ENCODE measurements around the gene ZNF473. TPM values are rescaled to one million over a fixed set of nuclear protein-coding genes. Genes with fewer than 3 reads are reported as not detected.
"Not testable (repeated sequence)": the region's sequence is repeated elsewhere in the genome, so short reads cannot be mapped to it uniquely, and the experiment has no call there.

ZNF473 gene
- total RNA-seq, 1 experiment from 2014 or later, result 6.8 TPM

DNA sequence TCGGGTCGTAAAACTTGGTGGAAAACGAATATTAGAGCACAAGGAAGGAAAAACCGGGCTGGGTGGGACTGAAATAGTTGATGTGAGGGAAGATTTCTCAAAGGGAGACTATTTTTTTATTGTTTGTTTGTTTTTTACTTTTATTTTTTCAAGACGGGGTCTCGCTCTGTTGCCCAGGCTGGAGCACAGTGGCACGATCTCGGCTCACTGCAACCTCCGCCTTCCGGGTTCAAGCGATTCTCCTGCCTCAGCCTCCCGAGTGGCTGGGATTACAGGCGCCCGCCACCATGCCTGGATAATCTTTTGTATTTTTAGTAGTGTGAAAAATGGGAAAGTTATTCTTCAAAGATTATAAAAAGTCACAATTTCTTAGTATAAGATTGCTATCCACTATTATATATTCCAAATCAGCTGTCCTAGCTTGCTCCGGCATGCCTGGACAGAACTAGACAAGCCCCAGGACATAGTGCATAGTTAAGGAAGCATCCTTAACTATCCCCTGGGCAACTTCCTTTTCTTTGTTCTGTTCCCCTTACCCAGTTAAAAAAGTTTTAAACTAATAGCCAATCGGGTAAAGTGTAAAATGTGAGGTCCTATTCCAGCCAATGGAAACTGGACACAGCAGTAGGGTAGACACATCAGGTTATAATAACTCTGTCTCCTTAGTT lies 25.6 kb downstream of the ZNF473 start:
- not testable (repeated sequence) for DNase-seq; H3K4me3 ChIP-seq (ENCODE audit: insufficient read depth, low read depth, low read length); H3K36me3 ChIP-seq (replicated peaks; ENCODE audit: control insufficient read depth, insufficient read depth, low read length); H3K27me3 ChIP-seq (ENCODE audit: control insufficient read depth, insufficient read depth, low read length)

DNA sequence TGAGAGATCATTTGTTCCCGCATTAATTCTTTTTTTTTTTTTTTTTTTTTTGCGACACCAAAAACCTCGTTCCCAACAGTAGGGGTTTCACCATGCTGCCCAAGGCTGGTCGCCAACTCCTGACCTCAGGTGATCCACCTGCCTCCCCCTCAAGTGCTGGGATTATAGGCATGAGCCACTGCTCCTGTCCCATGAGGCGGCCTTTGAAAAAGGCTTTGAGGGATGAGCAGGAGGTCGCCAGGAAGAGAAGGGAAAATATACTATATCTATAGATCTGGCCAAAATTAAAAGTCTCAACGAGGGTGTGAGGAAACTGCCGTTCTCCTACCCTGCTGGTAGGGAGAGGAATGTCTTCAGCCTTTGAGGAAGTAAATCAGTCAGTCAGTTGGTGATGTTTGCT lies 26.2 kb downstream of the ZNF473 start:
- no peaks in the 10 kb centered on the region for H3K27me3 ChIP-seq (ENCODE audit: control insufficient read depth, insufficient read depth, low read length)
- DNase-seq, result no peak
- no peak overlapping the region for H3K4me3 ChIP-seq (ENCODE audit: insufficient read depth, low read depth, low read length)
- no peaks in the 10 kb centered on the region; the same call in none of the 2 replicates for H3K36me3 ChIP-seq (replicated peaks; ENCODE audit: control insufficient read depth, insufficient read depth, low read length)

DNA sequence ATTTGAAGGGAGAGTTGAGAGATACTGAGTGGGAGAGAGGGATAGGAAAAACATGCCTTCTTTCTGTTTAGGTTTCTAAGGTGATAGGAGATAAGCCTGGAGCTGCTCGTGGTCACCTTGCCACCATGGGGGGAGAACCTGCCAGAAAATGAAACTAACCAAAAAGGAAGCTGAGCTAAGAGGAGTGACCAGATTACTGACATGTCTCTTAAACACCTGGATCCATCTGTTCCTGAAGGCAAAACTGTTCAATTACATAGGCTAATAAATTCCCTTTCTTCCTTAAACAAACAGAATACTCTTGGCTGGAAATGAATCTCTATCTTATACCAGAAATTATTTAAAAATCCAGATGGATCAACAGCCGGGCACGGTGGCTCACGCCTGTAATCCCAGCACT lies 27.3 kb downstream of the ZNF473 start:
- no peaks in the 10 kb centered on the region for H3K27me3 ChIP-seq (ENCODE audit: control insufficient read depth, insufficient read depth, low read length)
- H3K36me3 ChIP-seq (replicated peaks; ENCODE audit: control insufficient read depth, insufficient read depth, low read length), result no peaks in the 10 kb centered on the region
- H3K4me3 ChIP-seq (ENCODE audit: insufficient read depth, low read depth, low read length), result no peak overlapping the region
- no peak for DNase-seq

DNA sequence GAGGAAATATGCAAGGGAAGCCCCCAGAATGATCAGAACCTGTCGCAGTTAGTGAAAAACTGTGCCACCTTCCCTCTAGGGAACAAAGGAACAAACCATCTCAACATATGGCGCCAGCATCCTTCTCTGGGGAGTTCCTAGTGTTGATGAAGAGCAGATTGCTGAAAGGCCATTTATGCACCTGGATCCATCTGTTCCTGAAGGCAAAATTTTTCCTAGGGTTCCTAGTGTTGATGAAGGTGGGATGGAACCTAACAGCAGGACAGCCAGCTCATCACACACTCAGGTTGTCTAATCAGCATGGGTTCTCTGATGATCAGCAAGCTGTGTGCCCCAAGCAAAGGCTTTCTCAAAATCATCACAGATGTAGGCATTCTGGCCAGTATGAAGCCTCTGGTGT lies 32.6 kb downstream of the ZNF473 start:
- DNase-seq, result no peak
- H3K27me3 ChIP-seq (ENCODE audit: control insufficient read depth, insufficient read depth, low read length), result no peaks in the 10 kb centered on the region
- H3K4me3 ChIP-seq (ENCODE audit: insufficient read depth, low read depth, low read length), result no peak overlapping the region
- no peaks in the 10 kb centered on the region for H3K36me3 ChIP-seq (replicated peaks; ENCODE audit: control insufficient read depth, insufficient read depth, low read length)

DNA sequence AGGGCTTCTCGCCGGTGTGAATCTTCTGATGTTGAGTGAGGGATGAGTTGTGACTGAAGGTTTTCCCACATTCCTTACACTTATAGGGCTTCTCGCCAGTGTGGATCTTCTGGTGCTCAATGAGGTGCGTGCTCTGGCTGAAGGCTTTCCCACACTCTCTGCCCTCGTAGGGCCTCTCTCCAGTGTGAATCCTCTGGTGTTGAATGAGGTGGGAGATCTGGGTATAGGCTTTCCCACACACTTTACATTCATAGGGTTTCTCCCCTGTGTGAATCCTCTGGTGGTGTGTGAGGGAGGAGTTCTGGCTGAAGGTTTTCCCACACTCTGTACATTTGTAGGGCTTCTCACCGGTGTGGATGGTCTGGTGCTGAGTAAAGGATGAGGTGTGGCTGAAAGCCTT lies 33.2 kb downstream of the ZNF473 start:
- no peaks in the 10 kb centered on the region for H3K36me3 ChIP-seq (replicated peaks; ENCODE audit: control insufficient read depth, insufficient read depth, low read length)
- no peaks in the 10 kb centered on the region for H3K27me3 ChIP-seq (ENCODE audit: control insufficient read depth, insufficient read depth, low read length)
- H3K4me3 ChIP-seq (ENCODE audit: insufficient read depth, low read depth, low read length), result no peak overlapping the region
- no peak for DNase-seq

DNA sequence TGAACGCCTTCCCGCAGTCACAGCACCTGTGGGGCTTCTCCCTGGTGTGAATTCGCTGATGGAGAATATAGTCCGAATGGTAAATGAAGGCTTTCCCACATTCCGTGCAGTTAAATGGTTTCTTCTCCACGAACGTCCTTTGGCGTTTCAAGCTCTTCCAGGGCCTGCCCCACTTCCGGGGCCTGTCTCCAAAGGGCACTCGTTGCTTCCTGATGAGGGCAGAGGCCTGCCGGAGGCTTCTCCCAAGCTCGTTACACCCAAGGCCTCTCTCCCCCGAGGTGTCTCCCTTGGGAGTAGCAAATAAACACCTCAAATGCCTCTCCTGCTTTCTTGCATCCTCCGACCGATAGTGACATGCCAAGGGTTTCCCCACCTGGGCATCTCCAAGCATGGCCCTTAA lies 34.3 kb downstream of the ZNF473 start:
- no peaks in the 10 kb centered on the region for H3K36me3 ChIP-seq (replicated peaks; ENCODE audit: control insufficient read depth, insufficient read depth, low read length)
- no peaks in the 10 kb centered on the region for H3K27me3 ChIP-seq (ENCODE audit: control insufficient read depth, insufficient read depth, low read length)
- H3K4me3 ChIP-seq (ENCODE audit: insufficient read depth, low read depth, low read length), result no peak overlapping the region
- DNase-seq, result no peak

DNA sequence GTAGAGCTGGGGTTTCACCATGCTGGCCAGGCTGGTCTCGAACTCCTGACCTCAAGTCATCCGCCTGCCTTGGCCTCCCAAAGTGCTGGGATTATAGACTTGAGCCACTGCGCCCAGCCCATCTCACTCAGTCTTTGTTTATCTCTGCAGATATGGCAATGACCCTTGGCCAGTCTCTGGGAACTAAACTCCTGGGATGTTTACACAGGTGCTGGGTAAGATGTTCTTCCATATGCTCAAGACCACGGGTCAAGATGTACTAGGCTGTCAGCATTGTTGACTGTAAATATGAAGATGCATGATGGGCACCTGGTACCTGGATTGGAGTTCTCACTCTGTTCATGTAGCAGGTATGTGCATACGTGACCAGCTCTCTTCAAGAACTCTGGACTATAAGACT lies 35.8 kb downstream of the ZNF473 start:
- no peak for DNase-seq
- H3K27me3 ChIP-seq (ENCODE audit: control insufficient read depth, insufficient read depth, low read length), result no peaks in the 10 kb centered on the region
- no peak overlapping the region for H3K4me3 ChIP-seq (ENCODE audit: insufficient read depth, low read depth, low read length)
- H3K36me3 ChIP-seq (replicated peaks; ENCODE audit: control insufficient read depth, insufficient read depth, low read length), result no peaks in the 10 kb centered on the region

DNA sequence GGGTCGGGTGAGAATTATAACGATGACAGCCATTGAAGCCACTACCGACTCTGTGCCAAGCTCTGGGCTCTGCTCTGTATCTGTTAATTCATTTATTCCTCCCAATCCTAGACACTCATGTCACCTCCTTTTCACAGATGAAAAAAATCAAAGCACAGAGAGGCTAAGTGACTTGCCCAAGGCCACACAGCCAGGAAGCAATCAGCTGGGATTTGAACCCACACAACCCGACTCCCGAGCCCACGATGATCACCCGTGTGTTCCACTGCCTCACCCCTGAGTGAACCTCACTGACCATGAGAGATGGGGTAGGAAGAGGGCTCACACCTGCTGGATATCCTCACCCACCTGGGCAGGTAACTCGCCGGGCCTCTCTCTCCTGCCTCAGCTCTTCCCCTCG lies 40.1 kb downstream of the ZNF473 start:
- Histone ChIP-seq H3K36me3 (replicated peaks; ENCODE audit: control insufficient read depth, insufficient read depth, low read length) (no peaks in the 10 kb centered on the region), H3K4me3 (ENCODE audit: insufficient read depth, low read depth, low read length) (no peak overlapping the region), H3K27me3 (ENCODE audit: control insufficient read depth, insufficient read depth, low read length) (no peaks in the 10 kb centered on the region)
- no peak for DNase-seq

DNA sequence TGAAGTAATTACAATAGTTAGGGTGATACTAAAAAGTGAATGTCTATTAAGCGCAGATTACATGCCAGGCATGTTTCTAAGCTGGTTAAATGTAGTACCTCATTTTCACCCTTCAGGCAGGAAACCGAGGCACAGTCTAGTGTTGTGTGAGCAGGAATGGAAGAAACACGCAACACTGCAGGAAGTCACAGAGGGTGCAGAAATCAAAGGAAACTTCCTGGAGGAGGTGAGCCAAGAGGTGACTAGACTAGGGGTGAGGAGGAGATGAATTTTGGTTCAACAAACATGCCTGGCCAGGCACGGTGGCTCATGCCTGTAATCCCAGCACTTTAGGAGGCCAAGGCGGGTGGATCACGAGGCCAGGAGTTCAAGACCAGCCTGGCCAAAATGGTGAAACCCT lies 41.8 kb downstream of the ZNF473 start:
- Histone ChIP-seq H3K36me3 (replicated peaks; ENCODE audit: control insufficient read depth, insufficient read depth, low read length) (no peaks in the 10 kb centered on the region), H3K4me3 (ENCODE audit: insufficient read depth, low read depth, low read length) (no peak overlapping the region), H3K27me3 (ENCODE audit: control insufficient read depth, insufficient read depth, low read length) (no peaks in the 10 kb centered on the region)
- no peak for DNase-seq

DNA sequence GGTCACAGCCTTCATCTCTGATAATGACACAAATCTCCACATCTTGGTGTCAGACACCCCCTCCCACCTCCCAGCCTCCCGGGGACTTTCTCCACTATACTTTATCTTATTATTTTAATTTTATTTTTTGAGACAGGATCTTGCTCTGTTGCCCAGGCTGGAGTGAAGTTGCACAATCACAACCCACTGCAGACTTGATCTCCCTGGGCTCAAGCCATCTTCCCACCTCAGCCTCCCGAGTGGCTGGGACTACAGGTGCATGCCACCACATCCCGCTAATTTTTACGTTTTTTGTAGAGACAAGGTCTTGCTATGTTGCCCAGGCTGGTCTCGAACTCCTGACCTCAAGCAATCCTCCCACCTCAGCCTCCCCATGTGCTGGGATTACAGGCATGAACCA lies 42.6 kb downstream of the ZNF473 start:
- H3K27me3 ChIP-seq (ENCODE audit: control insufficient read depth, insufficient read depth, low read length); H3K4me3 ChIP-seq (ENCODE audit: insufficient read depth, low read depth, low read length); DNase-seq; H3K36me3 ChIP-seq (replicated peaks; ENCODE audit: control insufficient read depth, insufficient read depth, low read length): not testable (repeated sequence)

DNA sequence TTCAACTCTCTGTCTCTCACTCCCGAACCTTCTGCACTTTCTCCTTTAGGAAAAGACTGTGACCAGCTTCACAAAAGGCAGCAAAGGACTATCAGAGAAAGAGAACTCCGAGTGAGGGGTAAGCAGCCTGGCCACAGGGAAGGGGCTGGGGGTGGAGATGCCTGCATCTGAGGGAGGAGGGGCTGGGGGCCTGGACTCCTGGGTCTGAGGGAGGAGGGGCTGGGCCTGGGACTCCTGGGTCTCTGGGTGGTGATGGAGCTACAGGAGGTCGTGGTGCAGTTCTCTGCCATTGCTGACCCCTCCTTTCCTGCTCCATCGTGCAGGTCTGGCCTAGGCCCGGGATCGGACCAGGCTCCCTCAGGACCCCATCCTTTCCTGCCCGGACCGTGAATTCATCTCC lies 49.3 kb downstream of the ZNF473 start:
- H3K4me3 ChIP-seq (ENCODE audit: insufficient read depth, low read depth, low read length); DNase-seq; H3K27me3 ChIP-seq (ENCODE audit: control insufficient read depth, insufficient read depth, low read length): not testable (repeated sequence)

DNA sequence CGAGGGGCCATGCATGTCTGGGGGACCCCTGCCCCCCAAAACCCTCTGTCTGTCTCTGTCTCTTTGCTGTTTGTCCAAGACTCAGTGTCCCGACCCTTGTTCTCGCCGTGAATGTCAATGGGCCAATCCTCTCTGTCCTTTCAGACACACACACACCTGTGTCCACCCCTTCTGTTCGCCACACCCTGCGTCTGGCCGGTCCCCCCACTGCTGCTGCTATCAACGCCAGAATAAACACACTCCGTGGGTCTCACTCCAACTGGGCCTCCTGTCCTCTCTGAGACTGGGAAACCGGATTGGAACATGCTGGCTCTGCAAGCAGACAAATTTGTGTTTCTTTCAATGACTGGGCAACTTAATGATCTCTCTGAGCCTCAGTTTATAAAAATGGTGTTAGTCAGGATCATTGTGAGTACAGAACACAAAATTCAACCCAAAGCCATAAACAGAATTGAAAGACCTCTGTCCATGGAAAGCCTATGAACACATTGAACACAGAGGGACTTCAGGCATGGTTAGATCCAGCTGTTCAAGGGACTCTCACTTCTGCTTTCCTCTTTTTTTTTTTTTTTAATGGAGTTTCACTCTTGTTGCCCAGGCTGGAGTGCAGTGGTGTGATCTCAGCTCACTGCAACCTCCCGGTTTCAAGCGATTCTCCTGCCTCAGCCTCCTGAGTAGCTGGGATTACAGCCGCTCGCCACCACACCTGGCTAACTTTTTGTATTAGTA lies 50.0 kb downstream of the ZNF473 start:
- not testable (repeated sequence) for H3K36me3 ChIP-seq (replicated peaks; ENCODE audit: control insufficient read depth, insufficient read depth, low read length); H3K27me3 ChIP-seq (ENCODE audit: control insufficient read depth, insufficient read depth, low read length); H3K4me3 ChIP-seq (ENCODE audit: insufficient read depth, low read depth, low read length); DNase-seq

More for the DNA sequence above, 49.3 kb downstream of the ZNF473 start:
- not testable (repeated sequence) for H3K36me3 ChIP-seq (replicated peaks; ENCODE audit: control insufficient read depth, insufficient read depth, low read length)

DNA sequence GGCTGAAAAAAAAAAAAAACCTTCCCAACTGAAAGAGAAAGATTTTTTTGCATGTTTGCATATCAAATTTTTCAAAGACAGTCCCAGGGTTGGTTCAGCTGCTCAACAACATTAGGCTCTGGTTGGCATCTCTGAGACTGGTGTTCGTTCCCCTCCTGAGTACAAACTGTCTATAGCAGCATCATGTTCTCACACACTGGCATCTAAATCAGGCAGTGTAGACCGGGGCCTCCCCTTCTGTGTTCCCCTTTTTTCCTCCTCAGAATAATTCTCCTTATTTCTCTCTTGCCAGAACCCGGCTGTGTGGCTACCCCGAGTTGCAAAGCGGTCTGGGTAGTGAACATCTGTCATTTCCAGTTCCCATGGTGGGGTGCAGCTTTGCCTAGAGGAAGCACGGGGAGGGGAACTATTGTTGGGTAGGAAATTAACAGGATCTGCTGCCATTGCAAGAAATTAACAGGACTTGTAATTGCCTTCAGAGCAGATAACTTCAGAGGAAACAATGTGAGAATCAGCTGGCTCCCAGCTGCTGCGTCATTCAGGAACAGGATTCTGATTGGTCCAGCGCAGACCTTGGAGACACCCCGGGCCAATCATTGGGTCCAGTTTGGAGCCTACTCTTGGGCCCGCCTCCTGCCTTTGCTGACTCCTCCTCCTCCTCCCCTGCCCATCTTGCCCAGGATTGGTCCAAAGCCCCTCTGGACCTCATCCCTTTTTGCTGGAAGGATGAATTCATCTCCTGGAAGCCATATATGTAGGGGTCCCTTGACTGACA lies 51.0 kb downstream of the ZNF473 start:
- DNase-seq; H3K36me3 ChIP-seq (replicated peaks; ENCODE audit: control insufficient read depth, insufficient read depth, low read length); H3K4me3 ChIP-seq (ENCODE audit: insufficient read depth, low read depth, low read length); H3K27me3 ChIP-seq (ENCODE audit: control insufficient read depth, insufficient read depth, low read length): not testable (repeated sequence)

DNA sequence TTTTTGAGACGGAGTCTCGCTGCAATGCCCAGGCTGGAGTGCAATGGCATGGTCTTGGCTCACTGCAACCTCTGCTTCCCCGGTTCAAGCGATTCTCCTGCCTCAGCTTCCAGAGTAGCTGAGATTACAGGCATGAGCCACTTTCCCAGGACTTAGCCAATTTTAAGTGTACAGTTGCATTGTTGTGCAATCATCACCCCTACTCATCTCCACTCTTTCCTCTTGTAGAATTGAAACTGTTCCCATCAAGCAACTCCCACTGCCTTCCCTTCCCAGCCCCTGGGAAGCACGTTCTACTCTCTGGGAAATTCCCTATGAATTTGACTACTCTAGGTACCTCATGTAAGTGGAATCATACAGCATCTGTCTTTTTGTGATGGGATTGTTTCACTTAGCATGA lies 53.2 kb downstream of the ZNF473 start:
- H3K36me3 ChIP-seq (replicated peaks; ENCODE audit: control insufficient read depth, insufficient read depth, low read length); DNase-seq; H3K4me3 ChIP-seq (ENCODE audit: insufficient read depth, low read depth, low read length); H3K27me3 ChIP-seq (ENCODE audit: control insufficient read depth, insufficient read depth, low read length): not testable (repeated sequence)

DNA sequence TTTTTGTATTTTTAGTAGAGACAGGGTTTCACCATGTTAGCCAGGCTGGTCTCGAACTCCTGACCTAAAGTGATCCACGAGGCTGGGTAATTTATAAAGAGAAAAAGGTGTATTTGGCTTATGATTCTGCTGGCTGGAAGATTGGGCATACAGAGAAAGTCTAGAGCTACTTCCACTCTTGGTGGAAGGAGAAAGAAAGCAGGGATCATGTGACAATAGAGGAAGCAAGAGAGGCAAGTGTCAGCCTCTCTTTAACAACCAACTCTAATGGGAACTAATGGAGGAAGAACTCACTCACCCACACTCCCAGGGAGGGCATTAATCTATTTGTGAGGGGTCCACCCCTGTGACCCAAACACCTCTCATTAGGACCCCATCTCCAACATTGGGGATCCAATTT lies 58.6 kb downstream of the ZNF473 start:
- DNase-seq; H3K4me3 ChIP-seq (ENCODE audit: insufficient read depth, low read depth, low read length); H3K36me3 ChIP-seq (replicated peaks; ENCODE audit: control insufficient read depth, insufficient read depth, low read length); H3K27me3 ChIP-seq (ENCODE audit: control insufficient read depth, insufficient read depth, low read length): not testable (repeated sequence)
